ENCODE results near the gene KDM5C. TPM values are rescaled to one million over a fixed set of nuclear protein-coding genes. Genes with fewer than 3 reads are reported as not detected.
A peak's percentile ranks its signal among the peaks of the same experiment; 100 is the strongest.

The KDM5C gene
- total RNA-seq (185 and 187 TPM in 2 replicates), polyA plus RNA-seq (83.0 and 97.6 TPM in 2 replicates)

DNA sequence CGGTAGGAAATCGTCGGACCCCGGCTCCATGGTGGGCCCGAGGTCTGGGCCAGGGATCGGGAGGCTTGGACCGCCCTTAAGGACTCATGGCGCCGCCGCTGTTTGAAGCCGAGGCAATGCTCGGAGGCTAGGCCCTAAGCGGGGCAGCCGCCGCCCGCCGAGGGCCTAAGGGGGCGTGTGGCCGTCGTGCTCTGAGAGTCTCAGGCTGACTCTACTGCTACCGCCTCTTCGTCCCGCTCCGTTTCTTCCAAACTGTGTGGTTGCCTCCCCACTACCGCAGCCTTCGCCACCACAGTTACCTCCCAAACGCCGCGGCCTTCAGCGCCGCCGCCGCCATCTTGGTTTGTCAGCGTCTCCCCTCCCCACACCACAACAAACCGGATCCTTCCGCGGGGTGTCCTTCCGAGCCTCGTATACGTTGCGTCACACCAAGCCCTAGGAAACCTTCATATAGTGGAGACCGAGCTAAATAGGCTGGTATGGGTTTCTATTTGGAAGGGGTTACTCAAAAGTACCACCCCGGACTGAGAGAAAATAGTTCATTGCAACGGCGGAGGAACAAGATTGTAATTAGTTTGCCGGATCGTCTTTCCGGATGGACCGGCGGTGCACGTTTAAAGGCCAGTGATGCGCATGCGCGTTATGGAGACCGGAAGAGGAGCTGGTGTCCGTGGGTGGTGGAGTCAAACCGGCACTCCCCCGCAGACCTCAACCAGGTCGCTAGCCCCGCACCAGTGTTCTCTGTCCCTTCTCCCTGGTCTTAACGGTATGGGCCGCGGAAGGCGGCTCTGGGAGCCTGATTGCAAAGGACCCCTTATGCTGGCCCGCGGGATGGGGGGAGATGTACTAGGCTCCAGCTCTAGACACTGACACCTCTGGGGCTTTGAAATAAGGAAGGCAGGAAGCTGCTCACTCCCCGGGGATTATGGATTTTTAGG is at the start of gene KDM5C:
Gene KDM5C (minus strand): TSS at position 348 of the 938 bp plus-strand sequence. CDS start 318 bp downstream, at position 30.
- Histone ChIP-seq H3K4me3 (peak within 1 kb of the TSS; percentile 98), H3K27me3 (no peaks in the 10 kb centered on the region), H3K27ac (peak within 1 kb of the TSS; percentile 99), H3K36me3 (peaks cover 7% of the 10 kb centered on the region), H3K4me1 (ENCODE audit: low read depth) (peaks cover 10% of the 10 kb centered on the region), H3K9me3 (ENCODE audit: low read depth) (no peaks in the 10 kb centered on the region)
- TF ChIP-seq, protein P1, sequence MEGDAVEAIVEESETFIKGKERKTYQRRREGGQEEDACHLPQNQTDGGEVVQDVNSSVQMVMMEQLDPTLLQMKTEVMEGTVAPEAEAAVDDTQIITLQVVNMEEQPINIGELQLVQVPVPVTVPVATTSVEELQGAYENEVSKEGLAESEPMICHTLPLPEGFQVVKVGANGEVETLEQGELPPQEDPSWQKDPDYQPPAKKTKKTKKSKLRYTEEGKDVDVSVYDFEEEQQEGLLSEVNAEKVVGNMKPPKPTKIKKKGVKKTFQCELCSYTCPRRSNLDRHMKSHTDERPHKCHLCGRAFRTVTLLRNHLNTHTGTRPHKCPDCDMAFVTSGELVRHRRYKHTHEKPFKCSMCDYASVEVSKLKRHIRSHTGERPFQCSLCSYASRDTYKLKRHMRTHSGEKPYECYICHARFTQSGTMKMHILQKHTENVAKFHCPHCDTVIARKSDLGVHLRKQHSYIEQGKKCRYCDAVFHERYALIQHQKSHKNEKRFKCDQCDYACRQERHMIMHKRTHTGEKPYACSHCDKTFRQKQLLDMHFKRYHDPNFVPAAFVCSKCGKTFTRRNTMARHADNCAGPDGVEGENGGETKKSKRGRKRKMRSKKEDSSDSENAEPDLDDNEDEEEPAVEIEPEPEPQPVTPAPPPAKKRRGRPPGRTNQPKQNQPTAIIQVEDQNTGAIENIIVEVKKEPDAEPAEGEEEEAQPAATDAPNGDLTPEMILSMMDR (IDR thresholded peaks at IDR 0.05; ENCODE audit: low read depth, low read length), result no peak
- peak; percentile 93 to 97 for DNase-seq (ENCODE audit: low read depth in 1 of 2, low spot score in 1 of 2)

DNA sequence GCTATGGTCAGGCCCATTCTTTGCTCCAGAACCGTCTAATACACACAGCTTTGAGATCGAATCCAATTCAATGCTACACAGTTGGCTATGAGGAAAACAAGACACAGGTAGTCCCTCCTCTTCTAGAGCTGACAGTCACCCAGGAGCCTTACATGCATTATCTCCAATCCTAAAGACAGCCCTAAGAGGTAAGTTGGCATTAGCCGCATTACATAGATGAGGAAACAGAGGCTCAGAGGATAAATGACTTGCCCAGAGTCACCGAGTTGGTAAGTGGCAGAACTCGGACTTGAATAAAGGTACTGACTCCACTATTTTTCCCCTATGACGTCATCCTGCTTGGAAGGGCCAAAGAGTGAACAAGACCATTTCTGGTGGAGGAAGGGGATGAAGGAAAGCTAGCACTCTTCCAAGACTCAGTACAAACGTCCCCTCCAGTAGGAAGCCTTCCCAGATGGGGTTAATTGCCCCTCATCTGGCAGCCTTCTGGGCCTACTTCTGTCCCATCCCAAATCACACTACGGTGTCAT is 47.9 kb upstream of the KDM5C start:
- H3K4me3 ChIP-seq, result no peak overlapping the region
- TF ChIP-seq, protein P1 (IDR thresholded peaks at IDR 0.05; ENCODE audit: low read depth, low read length), result no peak
- no peaks in the 10 kb centered on the region for H3K27me3 ChIP-seq
- H3K27ac ChIP-seq, result no peak overlapping the region
- no peak for DNase-seq (ENCODE audit: low read depth in 1 of 2, low spot score in 1 of 2)
- no peaks in the 10 kb centered on the region for H3K36me3 ChIP-seq
- H3K4me1 ChIP-seq (ENCODE audit: low read depth), result no peaks in the 10 kb centered on the region
- H3K9me3 ChIP-seq (ENCODE audit: low read depth), result no peaks in the 10 kb centered on the region

DNA sequence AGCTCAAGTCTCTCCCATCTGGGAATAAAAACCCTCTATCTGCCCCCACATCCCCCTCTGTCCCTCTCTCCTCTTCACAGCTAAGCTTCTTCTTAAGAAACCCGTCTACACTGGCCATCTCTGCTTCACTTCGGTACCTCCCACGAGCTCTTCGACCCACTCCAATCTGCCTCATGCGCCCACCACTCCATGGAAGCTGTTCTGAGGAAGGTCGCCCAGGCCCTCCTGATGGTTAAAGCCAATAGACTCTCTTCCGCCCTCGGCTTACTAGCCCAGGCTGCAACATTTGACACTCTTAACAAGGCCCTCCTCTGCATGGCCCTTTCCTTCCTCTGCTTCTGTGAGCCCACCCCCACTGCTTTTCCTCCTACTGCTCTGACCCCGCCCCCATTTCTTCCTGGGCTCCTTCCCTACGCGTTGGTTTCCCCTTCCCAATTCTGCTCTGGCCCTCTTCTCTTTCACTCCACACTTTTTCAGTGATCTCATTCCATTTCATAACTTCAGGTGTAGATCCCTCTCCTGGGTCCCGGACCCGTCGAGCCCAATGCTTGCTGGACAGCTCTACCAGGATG is 44.6 kb upstream of the KDM5C start:
- DNase-seq (ENCODE audit: low read depth in 1 of 2, low spot score in 1 of 2), result no peak
- H3K27me3 ChIP-seq, result no peaks in the 10 kb centered on the region
- H3K4me1 ChIP-seq (ENCODE audit: low read depth), result no peaks in the 10 kb centered on the region
- no peak overlapping the region for H3K4me3 ChIP-seq
- H3K9me3 ChIP-seq (ENCODE audit: low read depth), result no peaks in the 10 kb centered on the region
- H3K36me3 ChIP-seq, result no peaks in the 10 kb centered on the region
- TF ChIP-seq, protein P1 (IDR thresholded peaks at IDR 0.05; ENCODE audit: low read depth, low read length), result no peak
- no peak overlapping the region for H3K27ac ChIP-seq

DNA sequence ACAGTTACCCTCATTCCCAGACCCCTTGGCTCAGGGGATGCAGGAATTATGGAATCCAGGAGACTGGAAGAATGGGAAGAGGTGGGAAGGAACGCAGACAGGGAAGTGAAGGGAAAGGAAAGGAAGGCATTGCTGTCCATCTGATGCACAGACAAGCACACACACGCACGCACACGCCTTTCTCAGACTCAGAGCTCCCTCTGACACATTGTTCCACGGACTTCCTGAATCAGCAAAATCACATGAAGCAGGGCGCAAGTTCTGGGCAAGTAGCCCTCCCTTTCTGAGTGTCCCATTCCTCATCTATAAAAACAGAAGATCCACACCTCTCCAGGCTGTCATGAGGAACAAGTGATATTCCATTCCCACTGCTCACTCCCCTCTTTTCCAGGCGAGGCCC is 43.2 kb upstream of the KDM5C start:
- Histone ChIP-seq H3K27ac (no peak overlapping the region), H3K9me3 (ENCODE audit: low read depth) (no peaks in the 10 kb centered on the region), H3K4me3 (no peak overlapping the region), H3K4me1 (ENCODE audit: low read depth) (no peaks in the 10 kb centered on the region), H3K27me3 (no peaks in the 10 kb centered on the region), H3K36me3 (no peaks in the 10 kb centered on the region)
- DNase-seq (ENCODE audit: low read depth in 1 of 2, low spot score in 1 of 2), result no peak
- TF ChIP-seq, protein P1 (IDR thresholded peaks at IDR 0.05; ENCODE audit: low read depth, low read length), result no peak

DNA sequence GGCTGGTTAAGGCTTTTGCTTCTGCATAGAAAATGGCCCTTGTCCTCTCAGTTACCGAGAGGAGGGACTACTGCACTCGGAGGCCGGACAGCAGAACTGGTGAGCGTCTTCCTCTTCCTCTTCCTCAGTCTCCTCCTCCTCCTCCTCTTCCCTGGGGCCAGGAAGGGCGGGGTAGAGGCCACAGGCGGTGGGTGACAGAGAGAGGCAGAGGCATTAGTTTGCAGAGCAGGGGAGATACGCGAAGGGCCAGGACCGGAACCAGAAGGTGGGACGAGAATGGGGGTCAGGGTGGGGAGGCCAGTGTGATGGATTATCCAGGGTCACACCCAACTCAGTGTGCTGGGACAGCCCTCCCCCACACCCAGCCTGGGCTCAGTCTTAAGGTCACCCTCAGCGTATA is 41.9 kb upstream of the KDM5C start:
- H3K4me1 ChIP-seq (ENCODE audit: low read depth), result no peaks in the 10 kb centered on the region
- no peak for DNase-seq (ENCODE audit: low read depth in 1 of 2, low spot score in 1 of 2)
- TF ChIP-seq, protein P1 (IDR thresholded peaks at IDR 0.05; ENCODE audit: low read depth, low read length), result no peak
- H3K9me3 ChIP-seq (ENCODE audit: low read depth), result no peaks in the 10 kb centered on the region
- no peak overlapping the region for H3K27ac ChIP-seq
- H3K4me3 ChIP-seq, result no peak overlapping the region
- no peaks in the 10 kb centered on the region for H3K36me3 ChIP-seq
- H3K27me3 ChIP-seq, result no peaks in the 10 kb centered on the region

All from cardiac muscle cell (in vitro differentiated cells and primary cell).